GM21367 (cell line): ENCODE results near the gene PCGF2.
"Not testable (repeated sequence)": the region's sequence is repeated elsewhere in the genome, so short reads cannot be mapped to it uniquely, and the experiment has no call there.

ENCODE experiments used
- ATAC-seq: cut with Tn5 transposase; IDR thresholded peaks from one replicate; pipeline ENCODE4 v1.9.1; 2021; ENCODE audit not compliant: unreplicated experiment

Gene PCGF2

DNA sequence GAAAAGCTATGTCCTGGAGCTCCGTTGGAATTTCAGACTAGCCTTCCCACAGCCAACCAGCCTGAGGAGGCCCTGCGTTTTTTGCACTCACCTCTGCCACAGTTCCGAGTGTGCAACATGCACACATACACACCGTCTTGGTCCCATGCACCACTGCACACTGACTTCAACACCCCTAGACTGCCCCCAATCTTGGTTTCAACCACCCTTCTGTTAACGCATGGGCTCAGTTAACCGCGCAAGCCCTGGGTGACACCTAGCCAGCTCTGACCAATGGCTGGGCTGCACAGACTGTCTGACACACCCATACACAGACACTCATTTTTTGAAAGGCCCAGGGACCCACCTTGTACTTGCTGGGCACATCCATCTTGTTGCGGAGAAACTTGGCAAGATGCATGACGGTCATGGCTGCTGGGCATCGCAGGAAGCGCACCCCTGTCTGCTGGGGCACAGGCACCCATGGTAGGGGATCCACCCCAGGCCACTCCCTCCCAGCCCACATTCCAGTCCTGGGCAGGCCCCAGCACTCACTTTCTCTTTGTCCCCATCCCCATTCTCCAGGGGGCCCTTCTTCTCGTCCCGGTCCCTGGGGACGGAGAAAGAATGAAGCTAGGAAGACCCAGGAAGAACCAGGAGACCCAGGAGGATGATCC, 10.0 kb downstream of the PCGF2 start:
- no peak for ATAC-seq

DNA sequence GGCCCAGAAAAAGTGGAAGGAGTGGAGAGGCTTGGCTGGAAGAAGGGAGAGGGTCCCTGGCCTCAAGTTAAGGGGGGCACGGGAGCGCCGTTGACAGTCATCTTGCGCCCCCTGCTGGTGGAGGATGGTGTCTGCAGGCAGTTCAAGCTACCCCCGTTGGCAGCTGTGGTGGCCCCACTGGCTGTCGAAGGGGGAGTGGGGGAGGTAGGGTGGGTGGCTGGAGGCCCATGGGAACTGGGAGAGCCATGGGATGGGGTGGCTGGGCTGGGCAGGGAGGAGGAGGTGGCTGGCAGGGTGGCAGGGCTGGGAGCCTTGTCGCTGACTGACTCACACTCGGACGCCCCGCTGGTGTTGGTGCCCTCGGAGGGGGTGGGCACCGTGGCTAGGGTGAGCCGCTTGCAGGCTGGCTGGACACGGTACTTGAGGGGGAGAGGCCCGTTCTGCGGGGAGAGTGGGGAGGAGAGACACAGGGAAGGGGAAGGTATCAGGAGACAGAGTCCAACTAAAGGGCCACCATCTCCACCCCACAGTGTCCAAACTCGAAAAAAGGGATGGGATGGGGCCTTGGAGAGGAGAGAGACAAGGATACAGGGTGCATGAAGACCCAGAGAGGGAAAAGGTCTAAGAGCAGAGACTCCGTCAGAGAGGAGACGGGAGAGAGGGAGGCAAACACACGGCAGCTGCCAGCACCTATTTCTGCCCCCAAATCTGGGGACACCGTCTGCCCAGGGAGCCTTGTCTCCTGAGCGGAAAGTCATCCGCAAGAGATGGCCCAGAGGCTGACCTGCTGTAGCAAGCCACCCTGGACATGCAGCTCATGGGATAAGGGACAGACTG, 12.8 kb downstream of the PCGF2 start:
- no peak for ATAC-seq

- ATAC-seq: no peak
Observed at GRCh38 chr17:38733982-38734973, 13.9 kb downstream of the PCGF2 start.

DNA sequence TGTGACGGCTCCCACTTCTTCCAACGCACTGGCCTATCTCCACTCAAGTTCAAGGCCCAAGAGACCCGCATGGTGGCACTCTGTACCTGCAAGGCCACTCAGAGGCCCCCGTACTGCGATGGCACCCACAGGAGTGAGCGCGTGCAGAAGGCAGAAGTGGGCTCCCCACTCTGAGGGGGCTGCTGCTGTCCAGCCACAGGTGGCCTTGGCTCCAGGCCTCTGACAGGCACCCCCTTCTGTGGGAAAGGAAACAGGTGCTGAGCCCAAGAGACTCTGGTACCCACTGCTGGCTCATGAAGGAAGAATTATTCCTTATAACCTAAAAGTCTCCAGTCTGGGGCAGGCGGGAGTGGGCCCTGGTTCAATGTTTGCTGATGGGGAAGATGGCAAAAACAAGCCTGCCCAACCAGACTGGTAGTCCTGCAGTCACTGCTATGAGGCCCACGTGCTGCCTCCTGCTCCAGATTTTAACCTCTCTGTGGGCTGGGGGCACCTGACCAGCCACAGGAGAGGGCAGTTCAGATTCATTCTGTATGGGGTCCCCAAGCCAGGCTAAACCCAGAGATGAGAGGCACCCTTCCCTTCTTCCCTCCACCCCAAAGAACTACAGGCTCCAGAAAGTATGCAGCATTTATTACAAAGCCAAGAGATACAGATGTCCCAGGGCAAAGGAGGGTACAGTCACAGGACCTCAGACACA, 14.7 kb downstream of the PCGF2 start:
- no peak for ATAC-seq

DNA sequence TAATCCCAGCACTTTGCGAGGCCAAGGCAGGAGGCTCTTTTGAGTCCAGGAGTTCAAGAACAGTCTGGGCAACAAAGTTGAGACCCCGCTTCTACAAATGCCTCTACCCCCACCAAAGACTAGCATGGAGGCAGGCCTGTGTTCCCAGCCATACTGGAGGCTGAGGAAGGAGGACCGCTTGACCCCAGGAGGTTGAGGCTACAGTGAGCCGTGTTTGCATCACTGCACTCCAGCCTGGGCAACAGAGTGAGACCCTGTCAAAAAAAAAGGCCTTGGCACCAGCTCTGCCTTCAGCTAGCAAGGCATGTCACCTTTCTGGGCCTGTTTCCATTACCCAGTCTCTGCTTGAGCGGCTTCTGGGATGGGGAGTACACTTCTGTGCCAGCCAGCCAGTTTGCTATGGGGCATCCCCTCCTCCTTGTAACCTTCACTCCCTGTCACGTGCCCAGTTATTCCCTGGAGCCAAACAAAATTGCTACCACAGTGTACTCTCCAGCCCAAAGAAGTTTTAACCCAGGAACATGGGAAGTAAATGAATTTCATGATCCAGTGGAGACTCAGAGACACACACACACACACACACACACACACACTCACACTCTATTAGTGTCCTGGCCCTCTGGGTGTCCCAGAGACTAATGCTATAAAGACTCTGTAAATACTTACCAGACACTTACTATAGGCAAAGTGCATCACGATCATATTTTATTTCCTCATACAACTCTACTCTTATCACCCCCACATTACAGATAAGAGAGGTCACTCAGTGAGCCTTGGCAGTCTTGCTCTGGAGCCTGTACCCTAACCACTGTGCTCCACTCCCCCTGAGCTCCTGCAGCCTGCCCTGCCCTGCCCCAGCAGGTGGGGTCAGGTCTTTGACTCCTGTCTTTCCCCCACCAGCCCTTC, 15.5 kb downstream of the PCGF2 start:
- ATAC-seq: no peak

- ATAC-seq: no peak
Observed at GRCh38 chr17:38731526-38732294, 16.4 kb downstream of the PCGF2 start.

- no peak for ATAC-seq
Observed at GRCh38 chr17:38730526-38731379, 17.4 kb downstream of the PCGF2 start.

DNA sequence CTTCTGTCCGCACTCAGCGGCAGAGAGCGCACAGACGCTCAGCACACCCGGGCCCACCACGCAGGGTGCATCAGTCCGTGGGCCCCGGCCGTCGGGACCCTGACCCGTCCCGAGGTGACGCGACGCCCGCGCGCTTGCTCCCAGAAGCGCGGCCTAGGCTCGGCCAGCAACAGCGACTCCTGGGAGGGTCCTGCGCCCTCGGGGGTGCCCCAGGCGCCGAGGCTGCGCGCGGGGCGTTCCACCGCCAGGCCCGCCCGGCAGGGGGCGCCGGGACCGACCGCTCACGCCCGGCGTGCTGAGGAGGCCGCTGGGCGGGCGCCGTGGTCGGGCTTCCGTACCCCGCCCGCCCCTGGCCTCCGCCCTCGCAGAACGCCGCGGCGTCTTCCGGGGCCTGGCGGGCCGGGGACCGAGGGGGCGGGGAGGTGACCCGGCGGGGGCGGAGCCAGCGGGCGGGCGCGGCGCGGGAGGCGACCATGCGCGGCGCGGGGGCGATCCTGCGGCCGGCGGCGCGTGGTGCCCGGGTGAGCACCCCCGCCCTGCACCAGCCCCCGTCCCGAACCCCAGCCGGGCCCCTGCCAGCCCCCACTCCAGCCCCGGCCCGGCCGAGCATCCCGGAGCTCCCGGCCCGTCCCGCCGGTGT, 18.1 kb downstream of the PCGF2 start, which contains the start of gene CISD3:
TSS of gene CISD3 (plus strand) at position 456 of the 640 bp plus-strand sequence. CDS start at position 474, 18 bp downstream.
- ATAC-seq: peak; percentile 69

DNA sequence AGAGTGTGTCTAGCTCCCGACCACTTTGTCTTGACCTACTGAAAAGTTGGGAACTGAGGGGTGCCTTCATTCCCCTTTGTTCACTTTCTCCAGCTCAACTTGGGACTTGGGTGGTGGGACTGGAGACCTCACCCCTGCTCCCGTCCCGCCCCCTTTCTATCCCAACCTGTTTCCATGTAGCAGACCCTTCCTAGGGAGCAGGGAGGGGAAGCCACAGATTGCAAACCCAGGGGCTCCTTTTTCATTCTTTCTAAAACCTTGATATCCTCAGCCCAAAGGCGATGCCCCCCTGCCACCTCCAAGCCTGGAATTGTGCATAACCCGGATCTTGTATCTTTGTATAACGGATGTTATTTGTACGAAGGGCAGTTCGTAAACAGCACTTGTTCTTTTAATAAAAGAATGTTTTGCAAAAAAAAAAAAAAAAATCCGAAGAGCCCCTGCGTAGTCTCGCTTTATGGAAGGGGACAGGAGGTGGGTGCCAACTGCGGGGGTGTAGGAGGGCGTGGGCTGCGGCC, 18.7 kb downstream of the PCGF2 start:
- no peak for ATAC-seq

- ATAC-seq: no peak
Observed at GRCh38 chr17:38728290-38728831, 19.8 kb downstream of the PCGF2 start.

GRCh38 chr17:38727736-38728135, 20.4 kb downstream of the PCGF2 start:
- ATAC-seq: no peak

DNA sequence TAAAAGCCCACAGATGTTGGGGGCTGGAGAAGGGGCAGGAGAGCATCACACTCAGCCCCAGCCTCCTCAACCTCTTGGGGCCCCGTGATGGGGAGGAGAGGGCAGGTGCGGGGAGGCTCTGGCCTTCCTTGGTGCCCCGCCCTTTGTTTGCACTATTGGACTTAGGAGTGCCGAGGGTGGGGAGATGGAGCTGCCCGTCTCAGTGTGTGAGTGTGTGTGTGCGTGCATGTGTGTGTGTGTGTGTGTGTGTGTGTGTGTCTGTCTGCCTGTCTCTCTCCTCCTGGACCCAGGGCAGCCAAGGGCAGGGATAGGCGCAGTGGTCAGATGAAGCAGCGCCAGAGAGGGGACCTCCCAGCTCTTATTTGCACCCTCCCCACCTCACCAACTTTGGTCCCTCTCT, 22.0 kb downstream of the PCGF2 start:
- not testable (repeated sequence) for ATAC-seq

- no peak for ATAC-seq
Observed at GRCh38 chr17:38725066-38725465, 23.1 kb downstream of the PCGF2 start.

GRCh38 chr17:38724337-38724988, 23.7 kb downstream of the PCGF2 start:
- ATAC-seq: no peak

DNA sequence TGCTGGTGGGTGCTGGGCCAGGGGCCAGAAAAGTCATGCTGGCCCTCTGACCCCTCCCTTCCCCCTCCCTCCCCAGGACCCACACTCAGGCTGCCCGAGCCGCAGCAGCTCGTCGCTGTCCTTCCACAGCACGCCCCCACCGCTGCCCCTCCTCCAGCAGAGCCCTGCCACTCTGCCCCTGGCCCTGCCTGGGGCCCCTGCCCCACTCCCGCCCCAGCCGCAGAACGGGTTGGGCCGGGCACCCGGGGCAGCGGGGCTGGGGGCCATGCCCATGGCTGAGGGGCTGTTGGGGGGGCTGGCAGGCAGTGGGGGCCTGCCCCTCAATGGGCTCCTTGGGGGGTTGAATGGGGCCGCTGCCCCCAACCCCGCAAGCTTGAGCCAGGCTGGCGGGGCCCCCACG, 26.3 kb downstream of the PCGF2 start:
- no peak for ATAC-seq

DNA sequence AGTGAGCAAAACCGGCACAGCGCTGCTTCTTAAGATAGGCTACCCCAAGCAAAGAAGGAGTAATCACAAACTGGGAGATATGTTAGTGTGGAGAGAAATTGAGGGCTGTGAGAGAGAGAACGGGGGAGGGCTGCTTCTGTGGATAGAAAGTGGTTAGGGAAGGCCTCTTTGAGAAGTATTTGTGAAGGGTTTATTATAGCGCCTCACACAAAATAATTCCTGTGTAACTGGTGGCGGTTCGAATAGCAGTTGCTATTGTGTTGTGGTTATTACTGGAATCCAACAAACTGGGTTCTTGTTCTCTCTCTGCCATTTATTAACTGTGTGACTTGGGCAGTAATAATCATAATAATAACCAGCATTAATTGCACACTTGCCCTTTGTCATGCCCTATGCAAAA, 27.2 kb downstream of the PCGF2 start:
- no peak for ATAC-seq
